ENCODE measurements around the gene DSCAM. TPM values are rescaled to one million over a fixed set of nuclear protein-coding genes. Genes with fewer than 3 reads are reported as not detected.

Gene DSCAM
- total and polyA plus RNA-seq, 10 of the 15 experiments (the other 5 are each of a cell fraction or from before 2014, with no cell fraction given), result not detected

- TF ChIP-seq SIN3A (IDR thresholded peaks at IDR 0.05; ENCODE audit: low read depth, low read length) (no peak), NR2F1 (conservative IDR thresholded peaks at IDR 0.05) (no peak), PML (IDR thresholded peaks at IDR 0.05; ENCODE audit: low read length) (no peak), POLR2AphosphoS5 (IDR thresholded peaks at IDR 0.05; ENCODE audit: low read length) (no peak), HCFC1 (IDR thresholded peaks at IDR 0.05; ENCODE audit: low read length) (no peak), SRF (IDR thresholded peaks at IDR 0.05; ENCODE audit: low read depth in 2 of 2, low read length in 2 of 2) (no peak), YY1 (IDR thresholded peaks at IDR 0.05; ENCODE audit: low read depth, low read length) (no peak), HDAC2 (IDR thresholded peaks at IDR 0.05) (no peak), TARDBP (IDR thresholded peaks at IDR 0.05; ENCODE audit: borderline replicate concordance) (no peak), EGR1 (IDR thresholded peaks at IDR 0.05; ENCODE audit: borderline replicate concordance in 1 of 2, low read depth in 2 of 2, low read length in 2 of 2) (no peak)
- TF ChIP-seq, protein P1, sequence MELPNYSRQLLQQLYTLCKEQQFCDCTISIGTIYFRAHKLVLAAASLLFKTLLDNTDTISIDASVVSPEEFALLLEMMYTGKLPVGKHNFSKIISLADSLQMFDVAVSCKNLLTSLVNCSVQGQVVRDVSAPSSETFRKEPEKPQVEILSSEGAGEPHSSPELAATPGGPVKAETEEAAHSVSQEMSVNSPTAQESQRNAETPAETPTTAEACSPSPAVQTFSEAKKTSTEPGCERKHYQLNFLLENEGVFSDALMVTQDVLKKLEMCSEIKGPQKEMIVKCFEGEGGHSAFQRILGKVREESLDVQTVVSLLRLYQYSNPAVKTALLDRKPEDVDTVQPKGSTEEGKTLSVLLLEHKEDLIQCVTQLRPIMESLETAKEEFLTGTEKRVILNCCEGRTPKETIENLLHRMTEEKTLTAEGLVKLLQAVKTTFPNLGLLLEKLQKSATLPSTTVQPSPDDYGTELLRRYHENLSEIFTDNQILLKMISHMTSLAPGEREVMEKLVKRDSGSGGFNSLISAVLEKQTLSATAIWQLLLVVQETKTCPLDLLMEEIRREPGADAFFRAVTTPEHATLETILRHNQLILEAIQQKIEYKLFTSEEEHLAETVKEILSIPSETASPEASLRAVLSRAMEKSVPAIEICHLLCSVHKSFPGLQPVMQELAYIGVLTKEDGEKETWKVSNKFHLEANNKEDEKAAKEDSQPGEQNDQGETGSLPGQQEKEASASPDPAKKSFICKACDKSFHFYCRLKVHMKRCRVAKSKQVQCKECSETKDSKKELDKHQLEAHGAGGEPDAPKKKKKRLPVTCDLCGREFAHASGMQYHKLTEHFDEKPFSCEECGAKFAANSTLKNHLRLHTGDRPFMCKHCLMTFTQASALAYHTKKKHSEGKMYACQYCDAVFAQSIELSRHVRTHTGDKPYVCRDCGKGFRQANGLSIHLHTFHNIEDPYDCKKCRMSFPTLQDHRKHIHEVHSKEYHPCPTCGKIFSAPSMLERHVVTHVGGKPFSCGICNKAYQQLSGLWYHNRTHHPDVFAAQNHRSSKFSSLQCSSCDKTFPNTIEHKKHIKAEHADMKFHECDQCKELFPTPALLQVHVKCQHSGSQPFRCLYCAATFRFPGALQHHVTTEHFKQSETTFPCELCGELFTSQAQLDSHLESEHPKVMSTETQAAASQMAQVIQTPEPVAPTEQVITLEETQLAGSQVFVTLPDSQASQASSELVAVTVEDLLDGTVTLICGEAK (IDR thresholded peaks at IDR 0.05; ENCODE audit: borderline replicate concordance), result no peak
Measured at GRCh38 chr21:40840401-40841125, 6.4 kb downstream of the DSCAM start (continued).

Measured in GM12878 (cell line).